Limb (tissue), 2 donors: Measurements from ENCODE around the gene UBE3A.
"Not testable (repeated sequence)": the region's sequence is repeated elsewhere in the genome, so short reads cannot be mapped to it uniquely, and the experiment has no call there.

Source experiments
- DNase-seq, 2 donors: peaks; one replicate each; pipeline ENCODE4 v3.0.0-alpha.2; 2016; ENCODE audit errors: extremely low spot score in 2 of 2

Gene UBE3A

GRCh38 chr15:25439369-25439836, 579 bp upstream of the UBE3A start:
- peak in 1 of 2 donors; percentile 7 for DNase-seq

GRCh38 chr15:25437777-25438600, 835 bp downstream of the UBE3A start:
- DNase-seq, result peak; percentile 21 to 84

GRCh38 chr15:25436707-25437106, 2.1 kb downstream of the UBE3A start:
- no peak for DNase-seq

GRCh38 chr15:25435474-25436243, 3.2 kb downstream of the UBE3A start:
- DNase-seq, result no peak

- no peak for DNase-seq
These were observed 5.5 kb downstream of the UBE3A start for GRCh38 chr15:25433118-25433865.

GRCh38 chr15:25431836-25432561, 6.8 kb downstream of the UBE3A start:
- peak in 1 of 2 donors; percentile 31 for DNase-seq

GRCh38 chr15:25427861-25428260, 11.0 kb downstream of the UBE3A start:
- DNase-seq, result no peak

- DNase-seq, result no peak
These were observed 11.8 kb downstream of the UBE3A start for GRCh38 chr15:25426896-25427610.

- no peak for DNase-seq
These were observed 14.8 kb downstream of the UBE3A start for GRCh38 chr15:25424073-25424472.

- DNase-seq, result no peak
These were observed 16.8 kb downstream of the UBE3A start for GRCh38 chr15:25422021-25422420.

- DNase-seq, result no peak
These were observed 20.6 kb downstream of the UBE3A start for GRCh38 chr15:25418202-25418601.

GRCh38 chr15:25417604-25418003, 21.2 kb downstream of the UBE3A start:
- no peak for DNase-seq

GRCh38 chr15:25416693-25417092, 22.1 kb downstream of the UBE3A start:
- DNase-seq, result no peak

GRCh38 chr15:25415707-25416106, 23.1 kb downstream of the UBE3A start:
- no peak for DNase-seq

GRCh38 chr15:25415217-25415616, 23.6 kb downstream of the UBE3A start:
- no peak for DNase-seq

GRCh38 chr15:25410649-25411048, 28.2 kb downstream of the UBE3A start:
- DNase-seq, result no peak

- DNase-seq, result not testable (repeated sequence)
These were observed 29.1 kb downstream of the UBE3A start for GRCh38 chr15:25409731-25410130.

- no peak for DNase-seq
These were observed 29.9 kb downstream of the UBE3A start for GRCh38 chr15:25408929-25409328.

- no peak for DNase-seq
These were observed 30.4 kb downstream of the UBE3A start for GRCh38 chr15:25408428-25408827.

- DNase-seq, result no peak
These were observed 30.9 kb downstream of the UBE3A start for GRCh38 chr15:25407950-25408349.
